ENCODE data around the gene RELT.

- TF ChIP-seq, protein P1, sequence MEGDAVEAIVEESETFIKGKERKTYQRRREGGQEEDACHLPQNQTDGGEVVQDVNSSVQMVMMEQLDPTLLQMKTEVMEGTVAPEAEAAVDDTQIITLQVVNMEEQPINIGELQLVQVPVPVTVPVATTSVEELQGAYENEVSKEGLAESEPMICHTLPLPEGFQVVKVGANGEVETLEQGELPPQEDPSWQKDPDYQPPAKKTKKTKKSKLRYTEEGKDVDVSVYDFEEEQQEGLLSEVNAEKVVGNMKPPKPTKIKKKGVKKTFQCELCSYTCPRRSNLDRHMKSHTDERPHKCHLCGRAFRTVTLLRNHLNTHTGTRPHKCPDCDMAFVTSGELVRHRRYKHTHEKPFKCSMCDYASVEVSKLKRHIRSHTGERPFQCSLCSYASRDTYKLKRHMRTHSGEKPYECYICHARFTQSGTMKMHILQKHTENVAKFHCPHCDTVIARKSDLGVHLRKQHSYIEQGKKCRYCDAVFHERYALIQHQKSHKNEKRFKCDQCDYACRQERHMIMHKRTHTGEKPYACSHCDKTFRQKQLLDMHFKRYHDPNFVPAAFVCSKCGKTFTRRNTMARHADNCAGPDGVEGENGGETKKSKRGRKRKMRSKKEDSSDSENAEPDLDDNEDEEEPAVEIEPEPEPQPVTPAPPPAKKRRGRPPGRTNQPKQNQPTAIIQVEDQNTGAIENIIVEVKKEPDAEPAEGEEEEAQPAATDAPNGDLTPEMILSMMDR (IDR thresholded peaks at IDR 0.05; ENCODE audit: low read length) = no peak
- TF ChIP-seq EZH2phosphoT487 (IDR thresholded peaks at IDR 0.05; ENCODE audit: low read length) = no peak
Observed at GRCh38 chr11:73391665-73392064, 15.5 kb downstream of the RELT start.

All from MM.1S (cell line).